Ammon's horn (tissue), 1 donor: Measurements from ENCODE around the gene CTU1.

Source experiments
- DNase-seq: peaks from one replicate; pipeline ENCODE4 v3.0.0-alpha.2; 2016; ENCODE audit warnings: low spot score

CTU1 gene

DNA sequence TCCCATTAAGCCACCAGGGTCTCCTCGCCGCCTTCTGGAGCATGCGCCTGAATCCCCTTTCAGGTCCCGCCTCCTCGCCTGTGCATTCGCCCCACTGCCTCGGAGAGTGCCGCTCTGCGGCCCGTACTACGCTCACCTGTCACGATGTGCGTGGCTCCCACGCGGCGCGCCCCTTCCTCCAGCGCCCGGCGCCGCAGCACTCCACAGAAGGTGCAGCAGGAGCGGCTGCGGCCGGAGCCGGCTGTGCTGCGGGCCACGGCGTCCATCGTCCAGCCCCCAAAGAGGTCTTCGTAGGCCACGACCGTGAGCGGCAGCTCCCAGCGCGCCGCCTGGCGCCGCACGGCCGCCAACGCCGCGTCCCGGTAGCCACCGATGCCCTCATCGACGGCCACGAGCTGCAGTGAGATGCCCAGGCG lies 4.3 kb downstream of the CTU1 start:
- DNase-seq = no peak

DNA sequence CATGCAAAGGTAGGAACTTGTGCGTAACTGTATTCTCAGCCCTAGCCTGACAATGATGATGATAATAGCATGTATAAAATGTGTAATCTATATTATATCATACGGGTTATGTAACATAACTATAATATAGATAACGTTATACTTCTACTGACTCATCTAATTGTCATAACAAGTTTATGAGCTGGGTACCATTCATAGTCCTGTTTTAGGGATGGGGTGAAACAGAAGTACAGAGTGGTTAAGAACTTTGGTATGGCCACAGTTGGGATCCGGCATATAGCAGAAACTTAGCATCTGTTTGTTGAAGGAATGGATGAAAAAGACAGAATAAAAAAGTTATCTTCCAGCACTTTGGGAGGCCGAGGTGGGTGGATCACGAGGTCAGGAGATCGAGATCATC lies 5.2 kb downstream of the CTU1 start:
- no peak for DNase-seq

DNA sequence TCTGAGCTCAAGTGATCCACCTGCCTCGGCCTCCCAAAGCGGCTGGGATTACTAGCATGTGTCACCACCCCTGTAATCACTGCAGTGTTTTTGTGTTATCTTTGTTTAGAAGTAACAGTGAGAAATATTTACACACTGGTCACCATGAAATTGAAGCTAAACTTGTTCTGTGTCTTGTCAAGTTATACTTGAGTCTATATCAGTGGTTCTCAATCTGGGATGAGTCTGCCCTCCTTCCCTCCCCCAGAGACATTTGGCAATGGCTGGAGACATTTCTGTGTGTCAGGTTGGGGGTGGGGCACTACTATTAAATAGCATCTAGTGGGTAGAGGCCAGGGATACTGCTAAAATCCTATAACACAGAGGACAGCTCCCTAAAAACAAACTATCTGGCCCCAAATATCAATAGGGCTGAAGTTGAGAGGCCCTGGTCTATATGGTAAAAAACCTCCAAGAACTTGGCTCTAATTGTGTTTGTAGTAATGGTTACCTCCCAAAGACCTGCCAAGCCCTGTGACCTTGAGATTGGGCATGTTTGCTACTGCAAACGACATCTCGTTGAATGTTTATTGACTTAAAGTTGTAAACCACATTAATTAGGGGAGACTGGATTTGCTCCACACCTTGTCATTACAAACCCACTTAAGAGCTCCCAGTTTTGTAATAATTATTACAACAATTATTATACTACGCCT lies 6.9 kb downstream of the CTU1 start:
- DNase-seq = no peak

DNA sequence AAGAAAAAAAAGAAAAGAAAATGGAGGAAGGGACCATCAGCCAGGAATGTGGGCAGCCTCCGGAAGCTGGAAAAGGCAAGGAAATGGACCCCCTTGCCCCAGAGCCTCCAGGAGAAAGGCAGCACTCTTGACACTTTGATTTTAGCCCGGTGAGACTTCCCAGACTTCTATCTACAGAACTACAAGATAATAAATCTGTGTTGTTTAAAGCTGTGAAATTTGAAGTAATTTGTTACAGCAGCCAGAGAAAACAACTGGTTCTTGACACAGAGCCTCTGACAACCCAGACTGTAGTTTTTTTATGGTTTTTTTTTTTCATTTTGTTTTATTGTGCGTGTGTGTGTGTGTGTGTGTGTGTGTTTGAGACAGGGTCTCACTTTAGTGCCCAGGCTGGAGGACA lies 7.6 kb downstream of the CTU1 start:
- no peak for DNase-seq

DNA sequence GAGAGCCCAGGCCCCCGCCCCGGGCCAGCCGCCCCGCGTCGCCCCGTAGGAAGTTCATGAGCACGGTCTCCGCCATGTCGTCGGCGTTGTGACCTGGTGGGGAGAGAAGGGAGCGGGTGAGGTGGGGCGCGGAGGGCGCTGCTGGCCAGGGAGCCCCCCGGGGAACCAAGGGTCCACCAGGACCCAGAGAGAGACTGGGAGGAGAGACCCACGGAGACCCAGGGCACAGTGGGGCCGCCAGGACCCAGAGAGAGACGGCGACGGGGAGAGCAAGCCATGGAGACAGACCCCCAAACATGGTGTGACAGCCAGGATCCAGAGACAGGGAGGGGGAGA lies 9.2 kb downstream of the CTU1 start:
- DNase-seq = no peak

DNA sequence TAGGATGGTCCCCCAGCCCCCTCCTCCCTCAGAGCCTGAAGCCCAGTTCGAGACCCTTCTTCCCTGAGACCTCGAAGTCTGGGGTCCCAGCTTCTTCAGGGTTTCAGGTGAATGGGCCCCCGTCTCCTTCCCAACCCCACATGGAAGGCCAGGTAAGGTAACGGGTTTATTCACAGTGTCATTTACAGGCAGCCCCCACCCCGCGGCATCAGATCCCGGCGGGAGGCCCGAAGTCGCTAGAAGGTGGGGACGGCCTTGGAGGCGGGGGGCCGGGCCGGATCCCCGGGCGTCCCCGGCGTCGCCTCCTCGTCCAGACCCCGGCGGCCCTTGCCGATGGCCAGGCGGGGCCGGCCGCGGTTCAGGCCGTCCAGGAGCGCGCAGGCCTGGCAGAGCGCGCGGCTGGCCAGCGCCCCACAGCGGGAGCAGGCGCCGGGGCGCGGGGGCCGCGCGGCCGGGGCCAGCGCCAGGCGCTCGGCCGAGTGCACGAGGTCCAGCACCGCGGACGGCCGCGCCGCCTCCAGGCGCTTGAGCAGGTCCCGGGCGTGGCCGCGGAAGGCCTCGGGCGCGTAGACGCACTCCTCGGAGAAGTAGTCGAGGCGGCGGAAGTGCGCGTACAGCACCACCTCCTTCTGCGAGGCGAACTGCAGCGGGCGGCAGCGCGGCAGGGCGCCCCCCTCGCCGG lies 9.7 kb downstream of the CTU1 start:
- DNase-seq = no peak

DNA sequence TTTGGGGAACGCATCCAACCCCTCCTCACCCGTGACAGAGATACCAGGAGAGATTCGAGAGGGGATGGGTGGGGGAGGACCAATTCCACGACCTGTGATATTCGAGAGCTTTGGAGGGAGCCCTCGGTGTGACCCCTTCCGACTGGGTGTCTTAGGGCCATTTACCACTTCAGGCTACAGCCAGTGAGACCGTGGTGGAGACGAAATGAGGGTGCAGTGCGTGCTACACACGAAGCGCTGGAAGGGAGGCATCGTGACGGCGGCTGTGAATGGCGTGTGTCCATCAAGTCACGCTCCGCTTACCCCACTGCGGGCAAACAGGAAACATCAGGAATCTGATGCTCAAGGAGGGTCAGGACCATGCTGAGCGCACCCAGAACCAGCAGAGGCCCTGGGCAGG lies 10.4 kb downstream of the CTU1 start:
- DNase-seq = no peak

DNA sequence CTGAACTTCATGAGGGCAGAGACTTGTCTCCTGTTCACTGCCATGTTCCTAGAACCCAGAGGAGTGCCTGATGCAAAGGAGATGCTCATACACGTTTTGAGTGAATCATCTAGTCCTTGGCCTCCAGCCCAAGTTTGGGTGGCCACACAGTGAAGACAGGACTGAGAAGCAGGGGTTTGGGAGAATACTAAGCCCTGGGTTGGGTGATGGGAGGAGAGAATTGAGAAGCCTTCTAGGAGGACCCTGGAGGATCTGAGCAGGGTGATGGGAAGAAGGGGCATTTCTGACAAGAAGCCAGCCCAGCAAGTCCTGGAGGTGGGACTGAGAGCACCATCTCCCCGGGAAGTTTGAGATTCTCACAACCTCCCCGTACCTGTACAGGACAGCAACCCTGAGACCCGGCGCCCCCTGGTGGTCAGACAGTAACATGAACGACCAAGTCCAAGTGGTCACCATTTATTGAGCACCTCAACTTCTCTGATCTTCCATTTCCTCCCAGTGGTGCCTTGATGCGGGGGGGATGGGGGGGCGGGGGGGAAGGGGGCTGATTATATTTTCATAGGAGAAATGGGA lies 11.0 kb downstream of the CTU1 start:
- peak; percentile 58 for DNase-seq

DNA sequence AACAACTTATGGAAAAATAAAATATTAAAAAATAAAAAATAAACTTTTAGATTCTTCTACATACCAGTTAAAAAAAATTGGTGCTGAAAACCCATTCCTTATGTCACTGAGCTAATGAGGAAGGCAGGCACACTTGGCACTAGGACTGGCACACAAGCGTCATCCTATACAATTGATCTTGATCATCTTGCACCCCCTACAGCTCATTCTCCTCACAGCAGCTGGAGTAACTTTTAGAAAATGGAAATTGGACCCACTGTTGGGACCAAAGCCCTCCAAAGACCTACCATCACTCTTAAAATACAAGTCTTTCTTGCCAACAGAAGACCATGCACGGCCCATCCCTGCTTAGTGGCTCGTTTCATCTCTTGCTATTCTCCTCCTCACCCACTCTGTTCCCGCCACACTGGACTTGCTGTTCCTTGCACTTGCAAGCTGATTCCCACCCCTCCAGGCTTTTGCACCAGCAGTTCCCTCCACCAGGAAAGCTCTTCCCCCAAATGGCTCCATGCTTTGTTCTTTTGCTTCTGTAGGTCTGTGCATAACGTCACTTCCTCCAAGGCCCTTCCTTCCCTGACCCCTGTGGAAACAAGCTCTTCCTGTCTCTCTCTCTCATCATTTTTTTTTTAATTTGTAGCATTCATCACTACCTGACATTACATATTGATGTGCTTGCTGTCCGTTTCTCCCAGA lies 11.6 kb downstream of the CTU1 start:
- DNase-seq = no peak

DNA sequence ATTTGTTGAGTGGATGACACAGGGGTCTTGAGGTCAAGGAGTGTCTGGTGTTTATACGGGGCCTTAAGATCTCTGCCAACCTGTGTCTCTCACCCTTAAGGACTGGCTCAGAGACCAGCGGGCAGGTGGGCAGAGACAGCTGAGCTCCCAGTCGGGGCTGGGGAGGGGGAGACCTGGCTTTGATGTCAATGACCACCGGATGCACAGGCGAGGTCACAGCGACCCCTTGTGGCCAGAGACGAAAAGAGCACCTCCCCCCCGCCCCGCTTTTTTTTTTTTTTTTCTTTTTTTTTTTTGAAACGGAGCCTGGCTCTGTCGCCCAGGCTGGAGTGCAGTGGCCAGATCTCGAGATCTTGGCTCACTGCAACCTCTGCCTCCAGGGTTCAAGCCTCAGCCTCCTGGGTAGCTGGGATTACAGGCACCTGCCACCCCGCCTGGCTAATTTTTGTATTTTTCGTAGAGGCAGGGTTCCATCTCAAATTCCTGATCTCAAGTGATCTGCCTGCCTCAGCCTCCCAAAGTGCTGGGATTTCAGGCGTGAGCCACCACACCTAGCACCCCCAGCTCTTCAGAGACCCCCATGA lies 13.4 kb downstream of the CTU1 start:
- no peak for DNase-seq

DNA sequence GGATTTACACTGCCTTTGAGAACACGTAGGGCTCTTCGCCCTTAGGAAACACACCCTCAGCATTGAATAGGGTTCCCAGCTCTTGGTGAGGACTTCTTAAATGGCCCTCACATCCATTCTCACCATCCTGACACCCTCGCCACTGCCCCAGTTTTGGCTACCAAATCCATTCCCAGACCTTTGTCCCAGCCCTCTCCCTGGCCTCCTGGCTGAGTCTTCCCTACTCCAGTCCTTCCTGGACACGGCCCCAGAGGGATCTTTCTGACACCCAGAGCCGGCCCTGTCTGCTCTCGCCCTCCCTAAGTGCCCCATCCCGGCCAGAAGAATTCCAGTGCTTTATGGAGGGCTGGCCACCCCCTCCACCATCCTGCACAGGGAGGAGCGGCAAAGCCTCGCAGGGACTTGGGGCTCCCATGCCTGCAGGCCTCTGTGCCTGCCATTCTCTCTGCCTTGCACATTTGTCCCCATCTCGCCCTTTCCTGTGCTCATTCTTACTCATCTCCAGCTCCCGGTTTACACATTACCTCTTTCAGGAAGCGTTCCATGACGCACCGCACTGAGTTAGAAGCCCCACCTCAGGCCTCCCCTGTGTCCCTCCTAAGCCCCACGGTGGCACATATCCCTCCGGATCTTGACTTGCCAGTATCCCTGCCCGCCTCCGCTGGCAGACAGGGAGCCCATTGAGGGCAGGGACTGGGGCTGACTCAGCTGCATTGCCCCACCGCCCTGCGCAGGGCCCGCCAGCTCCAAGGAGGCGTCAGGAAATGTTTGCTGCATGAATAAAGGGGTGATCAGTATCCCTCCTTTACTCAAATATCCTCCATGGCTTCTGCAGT lies 14.5 kb downstream of the CTU1 start:
- DNase-seq = no peak

DNA sequence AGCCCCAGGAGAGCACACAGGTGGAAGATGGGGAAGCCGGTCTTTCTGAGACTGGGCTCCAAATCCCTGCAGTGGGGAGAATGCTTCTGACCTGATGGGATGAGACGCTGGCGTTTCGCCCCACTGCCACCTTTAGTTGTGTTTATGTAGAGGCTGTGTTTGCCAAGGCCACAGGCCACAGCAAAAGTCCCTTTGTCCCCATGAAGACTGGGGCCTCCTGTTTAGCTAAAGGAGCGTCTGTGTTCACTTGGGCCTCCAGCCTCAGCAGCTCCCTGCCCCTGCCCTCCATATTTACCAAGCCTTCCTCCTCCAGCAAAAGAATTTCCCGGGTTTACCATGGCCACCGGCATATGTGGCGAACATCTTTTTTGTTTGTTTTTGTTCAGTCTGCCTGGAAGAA lies 15.1 kb downstream of the CTU1 start:
- no peak for DNase-seq

DNA sequence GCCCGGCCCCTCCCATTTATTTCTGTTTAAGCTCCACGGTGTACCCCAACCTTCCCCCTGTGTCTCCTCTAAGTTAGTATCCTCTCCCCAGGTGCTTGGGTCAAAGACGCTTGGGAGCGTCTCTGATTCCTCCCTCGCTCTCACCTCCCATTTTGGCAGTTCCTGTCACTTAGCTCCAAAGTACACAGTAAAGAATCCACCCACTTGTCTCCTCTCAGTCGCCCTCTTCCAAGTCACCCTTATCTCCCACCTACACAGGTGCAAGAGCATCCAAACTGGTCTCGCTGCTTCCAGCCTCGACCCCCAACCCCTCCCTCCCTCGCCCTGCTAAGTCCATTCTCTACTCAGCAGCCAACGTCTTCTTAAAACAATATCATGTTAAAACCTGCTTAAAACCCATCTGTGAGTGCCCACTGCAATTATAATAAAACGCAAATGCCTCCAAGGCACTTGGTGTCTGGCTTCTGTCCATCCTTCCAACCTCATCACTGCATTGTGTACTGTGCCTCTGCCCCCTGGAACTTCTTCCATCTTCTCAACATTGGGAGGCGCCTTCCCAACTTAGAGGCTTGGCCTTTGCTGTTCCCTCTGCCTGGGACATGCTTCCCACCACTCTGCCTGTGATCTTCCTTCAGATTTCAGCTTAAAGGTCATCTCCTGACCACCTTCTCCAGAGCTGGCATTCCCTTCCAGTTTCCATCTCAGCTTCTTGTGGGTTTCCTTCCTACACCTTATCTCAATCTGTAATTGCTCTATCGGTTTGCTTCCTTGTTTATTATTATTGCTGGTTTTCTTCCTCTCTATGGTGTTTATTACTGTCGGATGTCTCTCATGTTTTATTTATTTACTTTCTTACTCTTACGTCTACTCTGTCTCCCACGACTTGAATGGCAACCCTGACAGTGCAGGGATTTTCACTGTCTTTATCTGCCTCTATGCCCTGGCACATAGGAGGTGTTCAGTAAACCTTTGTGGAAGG lies 16.0 kb downstream of the CTU1 start:
- DNase-seq = no peak

DNA sequence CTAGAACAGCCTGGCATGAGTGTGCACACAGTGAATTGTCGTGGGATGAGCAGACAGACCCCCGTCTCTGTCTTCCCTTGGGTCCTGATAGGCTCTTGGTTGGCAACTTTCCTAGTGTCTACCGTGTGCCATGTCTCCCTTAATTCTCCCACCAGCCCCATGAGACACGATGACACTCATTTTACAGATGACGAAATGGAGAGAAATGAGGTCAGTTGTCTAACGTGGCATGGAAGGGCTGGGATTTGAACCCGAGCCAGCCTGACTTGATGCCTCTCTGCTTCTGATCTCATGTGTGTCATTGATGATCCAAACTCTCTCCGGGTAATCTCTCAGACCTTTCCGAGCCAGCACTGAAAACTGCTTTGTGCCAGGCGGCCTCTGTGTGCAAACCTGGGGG lies 17.1 kb downstream of the CTU1 start:
- DNase-seq = no peak

DNA sequence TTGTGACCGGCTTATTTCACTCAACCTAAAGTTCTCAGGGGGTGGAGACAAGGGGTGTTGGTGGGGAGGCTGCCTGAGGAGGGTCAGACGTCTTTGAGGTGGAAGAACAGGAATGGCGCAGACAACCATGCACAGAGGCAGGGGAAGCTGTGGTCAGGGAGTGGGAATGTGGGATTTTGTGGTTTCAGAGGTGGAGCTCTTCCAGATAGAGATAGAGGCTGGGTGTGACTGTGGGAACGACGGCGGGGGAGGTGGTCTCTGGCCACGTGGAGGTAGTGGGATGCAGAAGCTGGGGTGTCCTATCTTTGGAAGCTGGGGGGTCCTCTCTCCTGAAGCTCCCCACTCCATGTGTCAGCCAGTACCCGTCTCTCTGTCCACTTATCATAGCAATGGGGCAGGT lies 17.7 kb downstream of the CTU1 start:
- no peak for DNase-seq

DNA sequence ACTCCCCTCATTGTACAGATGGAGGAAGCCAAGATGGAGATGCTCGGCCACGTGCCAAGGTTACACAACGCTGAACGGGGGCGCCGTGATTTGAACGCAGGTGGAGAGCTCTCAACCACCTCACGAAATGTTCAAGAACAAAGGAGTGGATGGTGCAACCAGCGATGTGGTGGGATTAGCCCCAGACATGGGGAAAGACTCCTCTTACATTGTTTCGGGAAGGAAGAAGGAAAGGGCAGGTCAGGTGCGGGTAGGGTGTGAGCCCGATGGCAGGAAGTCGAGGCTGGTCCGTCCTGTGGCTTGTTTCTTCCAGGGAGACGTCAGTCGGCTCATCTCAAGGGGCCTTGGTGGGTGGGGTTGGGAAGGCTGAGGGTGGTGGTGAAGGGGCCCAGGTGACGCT lies 18.4 kb downstream of the CTU1 start:
- no peak for DNase-seq

DNA sequence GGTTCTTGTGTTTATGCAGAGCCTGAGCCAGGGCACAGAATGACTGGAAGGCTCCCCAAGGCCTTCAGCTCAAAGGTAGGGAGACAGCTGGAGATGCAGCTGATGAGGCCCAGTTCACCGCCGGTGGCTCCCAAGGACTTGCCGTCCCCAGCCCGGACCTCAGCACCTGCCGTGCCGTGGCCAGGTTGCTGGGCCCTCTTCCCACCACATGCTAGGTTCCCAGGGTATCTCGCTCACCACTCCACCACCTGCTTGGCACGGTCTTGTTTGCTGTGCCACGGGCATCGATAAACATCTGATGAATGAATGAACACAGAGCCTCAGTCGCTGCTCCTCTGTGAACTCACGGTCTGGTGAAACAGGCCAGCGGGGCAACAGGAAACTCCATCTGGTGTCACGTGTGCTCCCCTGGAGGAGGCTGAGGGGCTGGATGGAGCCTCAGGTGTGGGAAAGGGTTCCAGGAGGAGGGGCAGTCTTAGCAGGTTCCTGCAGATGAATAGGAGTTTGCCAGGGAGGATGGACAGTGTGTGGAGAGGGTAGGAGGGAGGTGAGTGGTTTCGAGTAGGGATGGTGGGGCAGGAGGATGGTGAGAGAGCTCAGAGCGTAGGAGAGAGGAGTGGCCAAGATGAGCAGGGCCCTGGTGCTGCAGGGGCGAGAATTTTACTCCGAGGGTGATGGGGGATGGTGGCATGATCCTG lies 21.9 kb downstream of the CTU1 start:
- no peak for DNase-seq

DNA sequence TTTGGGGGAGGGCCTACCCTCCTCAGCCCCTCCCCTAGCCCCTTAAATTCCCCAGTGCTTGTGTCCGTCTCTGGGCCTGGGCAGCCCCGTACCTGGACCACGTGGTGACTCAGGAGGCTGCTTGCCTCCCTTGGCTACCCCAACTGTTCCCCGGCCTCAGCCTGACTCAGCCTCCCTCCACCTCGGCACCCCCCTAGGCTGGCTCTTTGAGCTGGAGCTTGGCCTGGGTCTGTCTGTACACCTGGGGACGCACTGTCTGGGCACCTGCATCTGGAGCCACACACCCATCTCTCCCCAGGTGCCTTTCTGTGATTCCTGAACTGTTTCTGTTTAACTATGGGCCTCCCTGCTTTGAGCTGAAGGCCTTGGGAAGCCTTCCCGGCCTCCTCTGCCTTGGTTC lies 23.7 kb downstream of the CTU1 start:
- DNase-seq = no peak

DNA sequence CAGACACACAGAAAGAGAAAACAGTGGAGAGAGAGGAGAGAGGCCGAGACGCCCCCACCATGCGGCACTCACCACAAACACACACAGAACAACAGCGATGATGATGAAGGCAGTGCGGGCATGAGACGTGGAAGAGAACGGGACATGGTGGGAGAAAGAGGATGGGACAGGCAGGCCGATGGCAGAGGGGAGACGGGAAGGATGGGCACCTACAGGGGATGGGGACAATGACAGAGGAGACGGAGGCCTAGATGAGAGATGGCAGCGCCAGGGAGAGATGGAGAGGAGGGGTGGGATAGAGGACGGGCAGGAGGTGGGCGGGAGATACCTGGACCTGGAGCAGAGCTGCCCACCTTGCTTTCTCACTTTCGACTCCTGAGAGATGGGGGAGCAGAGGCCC lies 24.4 kb downstream of the CTU1 start:
- DNase-seq = no peak

DNA sequence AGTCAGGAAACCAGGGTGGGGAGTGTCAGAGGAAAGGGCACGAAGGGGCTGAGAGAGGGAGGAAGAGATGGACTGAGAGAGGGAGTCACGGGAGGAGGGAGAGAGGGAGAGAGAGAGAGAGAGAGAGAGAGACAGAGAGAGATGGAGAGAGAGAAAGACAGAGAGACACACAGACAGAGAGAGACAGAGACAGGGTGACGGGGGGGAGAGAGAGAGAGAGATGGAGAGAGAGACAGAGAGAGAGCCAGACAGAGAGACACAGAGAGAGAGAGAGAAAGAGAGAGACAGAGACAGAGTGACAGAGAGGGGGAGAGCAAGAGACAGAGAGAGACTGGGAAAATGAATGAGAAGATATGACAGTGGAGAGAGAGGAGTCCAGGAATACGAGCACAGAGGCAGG lies 25.0 kb downstream of the CTU1 start:
- DNase-seq = no peak
